Left lung (tissue), 10 donors: ENCODE measurements around the gene AACS. TPM values are rescaled to one million over a fixed set of nuclear protein-coding genes. Genes with fewer than 3 reads are reported as not detected.
"Not testable (repeated sequence)": the region's sequence is repeated elsewhere in the genome, so short reads cannot be mapped to it uniquely, and the experiment has no call there.

Source experiments
- ATAC-seq: fragments of 200-7000 bp; cut with Tn5 transposase; one replicate; pipeline ENCODE4 v1.9.1; 2020; ENCODE audit warnings: moderate library complexity
- DNase-seq, 4 donors: peaks; one replicate each; pipeline ENCODE4 v3.0.0-alpha.2; 2013 to 2020
- H3K27ac ChIP-seq, 2 donors: fragments of 200-600 bp; sonication (generic) in 1 of 2; one replicate each; pipeline versions ENCODE4 v1.5.0 to v1.8.0; 2020 to 2021
- H3K27me3 ChIP-seq, 2 donors: fragments of 200-600 bp; sonication (generic) in 1 of 2; one replicate each; pipeline versions ENCODE4 v1.5.0 to v1.8.0; 2020 to 2021
- H3K36me3 ChIP-seq, 2 donors: fragments of 200-600 bp; sonication (generic) in 1 of 2; one replicate each; pipeline versions ENCODE4 v1.5.0 to v1.8.0; 2020 to 2021
- H3K4me1 ChIP-seq, 2 donors: fragments of 200-600 bp; one replicate each; pipeline ENCODE4 v1.8.0; 2021
- H3K4me3 ChIP-seq, 2 donors: fragments of 200-600 bp; sonication (generic) in 1 of 2; one replicate each; pipeline versions ENCODE4 v1.5.0 to v1.8.0; 2020 to 2021; ENCODE audit warnings: mild to moderate bottlenecking in 1 of 2
- H3K9me3 ChIP-seq, 2 donors: fragments of 200-600 bp; sonication (generic) in 1 of 2; one replicate each; pipeline versions ENCODE4 v1.5.0 to v1.8.0; 2020 to 2021
- CTCF ChIP-seq, 2 donors: fragments of 200-600 bp; sonication (generic) in 1 of 2; IDR thresholded peaks; one replicate each; pipeline versions ENCODE4 v1.5.0 to v1.8.0; 2021; ENCODE audit warnings: antibody characterized with exemption in 2 of 2
- intact Hi-C, 2 donors: fragments of 100-400 bp; cut with DNase I; formaldehyde crosslinking; loops; one replicate each; pipeline versions ENCODE4 v1.11.2 to v1.14.2; 2022
- polyA plus RNA-seq, 6 donors: library from polyadenylated mRNA; unstranded; fragments of 120-200 nt; gene quantifications; one replicate each; pipeline ENCODE4 v1.2.1, GENCODE V29; 2013; ENCODE audit not compliant: insufficient read length in 6 of 6
- total RNA-seq, 2 donors: library from RNA; stranded (reverse); fragmentation: NEBNext Ultra II Directional; extraction: Animal tissue kit (Norgen Biotek cat#: 25700); gene quantifications; one replicate each; pipeline ENCODE4 v1.2.1, GENCODE V29; 2021
- donor health status: DM: no; HTN: yes; CAD: no.
- donor health status: DM: no; HTN: no; CAD: no.

Gene AACS
- total and polyA plus RNA-seq, 8 donors: 23.7 to 36.9 (median 27.2) TPM

GRCh38 chr12:125070661-125071390, 5.6 kb downstream of the AACS start:
- Histone ChIP-seq H3K27ac (no peak overlapping the region), H3K36me3 (peaks cover 0 to 11% of the 10 kb centered on the region in 2 donors), H3K4me3 (no peak overlapping the region), H3K4me1 (peaks cover 0 to 14% of the 10 kb centered on the region in 2 donors), H3K9me3 (no peaks in the 10 kb centered on the region), H3K27me3 (no peaks in the 10 kb centered on the region)
- ATAC-seq (no peak), DNase-seq (no peak)
- TF ChIP-seq CTCF (IDR thresholded peaks at IDR 0.05): no peak
- intact Hi-C loops: no loop called here

GRCh38 chr12:125071456-125071855, 6.2 kb downstream of the AACS start:
- Histone ChIP-seq H3K4me3 (no peak overlapping the region), H3K27me3 (no peaks in the 10 kb centered on the region), H3K27ac (no peak overlapping the region), H3K4me1 (peaks cover 0 to 8% of the 10 kb centered on the region in 2 donors), H3K9me3 (no peaks in the 10 kb centered on the region), H3K36me3 (peaks cover 0 to 18% of the 10 kb centered on the region in 2 donors)
- no peak for DNase-seq
- ATAC-seq: no peak
- intact Hi-C loops: no loop called here
- no peak for TF ChIP-seq CTCF (IDR thresholded peaks at IDR 0.05)

- no peak for TF ChIP-seq CTCF (IDR thresholded peaks at IDR 0.05)
- no peaks in the 10 kb centered on the region for H3K4me1 ChIP-seq
Measured at GRCh38 chr12:125072496-125072895, 7.3 kb downstream of the AACS start.

GRCh38 chr12:125074294-125074693, 9.1 kb downstream of the AACS start:
- ATAC-seq, H3K27me3 ChIP-seq, intact Hi-C loops, H3K9me3 ChIP-seq, H3K4me1 ChIP-seq, H3K4me3 ChIP-seq, H3K27ac ChIP-seq, DNase-seq: not testable (repeated sequence)
- H3K36me3 ChIP-seq: peaks cover 0 to 46% of the 10 kb centered on the region in 2 donors

More at GRCh38 chr12:125072496-125072895, 7.3 kb downstream of the AACS start:
- Histone ChIP-seq H3K27ac (no peak overlapping the region), H3K27me3 (no peaks in the 10 kb centered on the region), H3K9me3 (no peaks in the 10 kb centered on the region), H3K4me3 (no peak overlapping the region), H3K36me3 (peaks cover 0 to 28% of the 10 kb centered on the region in 2 donors)
- DNase-seq (no peak), ATAC-seq (no peak)
- intact Hi-C loops: no loop called here

GRCh38 chr12:125076103-125076502, 10.9 kb downstream of the AACS start:
- ATAC-seq (no peak), DNase-seq (no peak)
- peaks cover 0 to 56% of the 10 kb centered on the region in 2 donors for H3K36me3 ChIP-seq
- no peak overlapping the region for H3K4me3 ChIP-seq
- H3K27me3 ChIP-seq: no peaks in the 10 kb centered on the region
- H3K4me1 ChIP-seq: no peaks in the 10 kb centered on the region
- no peak overlapping the region for H3K27ac ChIP-seq
- TF ChIP-seq CTCF (IDR thresholded peaks at IDR 0.05): no peak
- intact Hi-C loops: no loop called here
- H3K9me3 ChIP-seq: no peaks in the 10 kb centered on the region

GRCh38 chr12:125079084-125079483, 13.8 kb downstream of the AACS start:
- no peak for ATAC-seq
- Histone ChIP-seq H3K27ac (no peak overlapping the region), H3K27me3 (no peaks in the 10 kb centered on the region), H3K9me3 (no peaks in the 10 kb centered on the region), H3K4me1 (no peaks in the 10 kb centered on the region), H3K4me3 (no peak overlapping the region), H3K36me3 (peaks cover 0 to 71% of the 10 kb centered on the region in 2 donors)
- intact Hi-C loops: no loop called here
- DNase-seq: no peak
- no peak for TF ChIP-seq CTCF (IDR thresholded peaks at IDR 0.05)
